OCI-LY3 (cell line): Measurements from ENCODE around the gene ARMC6.

Experiments used
- H2AFZ ChIP-seq: fragments of 200-600, 300-600 bp; shearing (Covaris generic); 2 replicates; pipeline ENCODE4 v1.6.0; 2014; ENCODE audit warnings: antibody characterized with exemption, low read depth, low read length
- H3K27ac ChIP-seq: fragments of 200-600, 300-600 bp; sonication (generic); 2 replicates; pipeline ENCODE4 v1.5.1; 2014; ENCODE audit warnings: mild to moderate bottlenecking, low read length, moderate library complexity, mixed read lengths
- H3K27me3 ChIP-seq: fragments of 200-600, 300-600 bp; sonication (generic); 2 replicates; pipeline ENCODE4 v1.6.1; 2014; ENCODE audit warnings: low read depth, low read length, mixed read lengths
- H3K36me3 ChIP-seq: fragments of 200-600, 300-600 bp; sonication (generic); replicated peaks from 2 replicates; pipeline ENCODE3; 2014; ENCODE audit warnings: low read depth, low read length, mixed read lengths
- H3K4me1 ChIP-seq: fragments of 300-600, 200-600 bp; sonication (generic); 2 replicates; pipeline ENCODE4 v1.6.1; 2014; ENCODE audit warnings: low read length, mixed read lengths
- H3K4me2 ChIP-seq: fragments of 200-600, 300-600 bp; sonication (generic); 2 replicates; pipeline ENCODE4 v1.6.1; 2014; ENCODE audit warnings: low read length, mixed read lengths
- H3K4me3 ChIP-seq: fragments of 300-600, 200-600 bp; sonication (generic); 2 replicates; pipeline ENCODE4 v1.5.1; 2014; ENCODE audit warnings: antibody characterized with exemption, mild to moderate bottlenecking, low read length, moderate library complexity
- H3K79me2 ChIP-seq: fragments of 300-600, 200-600 bp; shearing (Covaris generic); 2 replicates; pipeline ENCODE4 v1.6.1; 2014; ENCODE audit warnings: mild to moderate bottlenecking, low read length, mixed read lengths
- H3K9ac ChIP-seq: fragments of 300-600, 200-600 bp; shearing (Covaris generic); 2 replicates; pipeline ENCODE4 v1.6.0; 2014; ENCODE audit warnings: mild to moderate bottlenecking, low read length, moderate library complexity
- H3K9me3 ChIP-seq: fragments of 200-600, 300-600 bp; shearing (Covaris generic); 2 replicates; pipeline ENCODE4 v1.6.1; 2014; ENCODE audit warnings: low read length, mixed read lengths; ENCODE audit not compliant: insufficient read depth
- H4K20me1 ChIP-seq: fragments of 200-600, 300-600 bp; sonication (generic); 2 replicates; pipeline ENCODE4 v1.6.1; 2016; ENCODE audit warnings: low read length, mixed read lengths; ENCODE audit not compliant: insufficient read depth
- CTCF ChIP-seq: fragments of 200-600, 300-600 bp; sonication (generic); IDR thresholded peaks from 2 replicates; pipeline ENCODE4 v1.5.1; 2014; ENCODE audit warnings: antibody characterized with exemption, low read length, low read depth
- EZH2phosphoT487 ChIP-seq: fragments of 200-600 bp; shearing (Covaris generic); IDR thresholded peaks from 2 replicates; pipeline ENCODE4 v1.6.1; 2018; ENCODE audit warnings: antibody characterized with exemption, mixed run types, low read depth

The ARMC6 gene

GRCh38 chr19:19055701-19056100 is 22.3 kb downstream of the ARMC6 start:
- H3K4me3 ChIP-seq = no peak overlapping the region
- H3K79me2 ChIP-seq = no peaks in the 10 kb centered on the region
- no peak overlapping the region for H3K4me2 ChIP-seq
- H3K4me1 ChIP-seq = peaks cover 11% of the 10 kb centered on the region
- H2AFZ ChIP-seq = no peak overlapping the region
- H3K9ac ChIP-seq = no peak overlapping the region
- peaks cover 37% of the 10 kb centered on the region for H3K36me3 ChIP-seq
- H3K9me3 ChIP-seq = no peaks in the 10 kb centered on the region
- H3K27ac ChIP-seq = no peak overlapping the region
- H4K20me1 ChIP-seq = no peaks in the 10 kb centered on the region
- TF ChIP-seq CTCF (no peak), EZH2phosphoT487 (no peak)
- no peaks in the 10 kb centered on the region for H3K27me3 ChIP-seq

DNA sequence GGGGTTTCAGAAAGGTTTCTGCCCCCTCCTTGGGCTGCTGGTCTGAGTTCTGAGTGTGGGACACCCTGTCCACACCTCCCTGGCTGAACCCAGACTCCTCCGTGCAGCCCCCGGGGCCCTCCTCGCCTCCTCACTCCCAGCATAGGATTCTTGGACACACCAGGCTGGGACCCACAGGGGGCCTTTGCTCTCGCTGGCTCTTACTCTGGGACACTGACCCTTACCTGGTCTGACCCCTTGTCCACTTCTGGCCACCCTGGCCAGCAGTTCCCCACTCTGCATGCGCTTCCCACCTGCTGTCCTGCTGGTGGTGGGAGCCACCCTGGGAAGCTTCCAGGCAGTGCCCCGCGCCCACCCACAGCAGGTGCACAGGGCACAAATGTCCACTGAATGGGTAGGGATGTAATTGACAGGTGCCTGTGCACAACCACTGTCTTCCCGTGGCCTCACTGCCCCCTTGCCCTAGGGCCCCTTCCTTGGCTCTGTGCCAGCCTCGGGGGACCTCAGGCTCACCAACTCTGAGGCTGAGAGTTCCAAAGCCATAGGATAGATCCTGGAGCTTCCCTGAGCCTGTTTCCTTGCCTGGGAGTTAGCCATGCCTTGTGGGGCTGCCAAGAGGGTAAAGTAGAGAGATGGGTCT is 23.4 kb downstream of the ARMC6 start:
- no peaks in the 10 kb centered on the region for H3K79me2 ChIP-seq

GRCh38 chr19:19057317-19057716 is 23.9 kb downstream of the ARMC6 start:
- Histone ChIP-seq H3K36me3 (peaks cover 24% of the 10 kb centered on the region), H4K20me1 (no peaks in the 10 kb centered on the region)

More for the DNA sequence above, 23.4 kb downstream of the ARMC6 start:
- no peaks in the 10 kb centered on the region for H3K9me3 ChIP-seq
- H2AFZ ChIP-seq = no peak overlapping the region
- TF ChIP-seq EZH2phosphoT487 (no peak), CTCF (no peak)
- no peak overlapping the region for H3K4me2 ChIP-seq
- no peak overlapping the region for H3K4me3 ChIP-seq
- H3K27ac ChIP-seq = no peak overlapping the region
- no peaks in the 10 kb centered on the region for H4K20me1 ChIP-seq
- peaks cover 11% of the 10 kb centered on the region for H3K4me1 ChIP-seq
- peaks cover 30% of the 10 kb centered on the region for H3K36me3 ChIP-seq
- no peak overlapping the region for H3K9ac ChIP-seq
- H3K27me3 ChIP-seq = no peaks in the 10 kb centered on the region

DNA sequence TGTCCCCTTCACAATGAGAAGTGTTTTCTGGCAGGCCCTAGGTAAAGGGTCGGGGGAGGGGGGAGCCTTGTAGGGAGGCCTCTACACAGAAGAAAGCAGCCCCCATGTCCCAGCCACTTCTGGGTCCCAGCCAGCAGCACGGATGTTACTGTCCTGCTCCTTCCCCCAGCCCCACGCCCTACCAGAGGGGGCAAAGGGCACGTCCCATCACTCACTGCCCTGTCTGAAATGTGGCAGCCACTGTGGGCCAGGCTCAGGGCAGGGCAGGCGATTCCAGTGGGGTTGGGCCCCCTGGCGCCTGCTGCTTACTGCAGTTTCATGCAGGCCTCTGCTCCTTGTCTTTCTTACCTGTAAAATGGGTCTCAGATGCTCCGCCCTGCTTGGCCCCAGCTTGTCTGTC is 24.3 kb downstream of the ARMC6 start:
- no peak overlapping the region for H3K4me3 ChIP-seq
- no peaks in the 10 kb centered on the region for H3K79me2 ChIP-seq
- no peak overlapping the region for H3K9ac ChIP-seq
- H3K36me3 ChIP-seq = peaks cover 20% of the 10 kb centered on the region
- no peaks in the 10 kb centered on the region for H3K9me3 ChIP-seq
- H3K4me2 ChIP-seq = no peak overlapping the region
- no peak overlapping the region for H2AFZ ChIP-seq
- peaks cover 4% of the 10 kb centered on the region for H3K4me1 ChIP-seq
- no peaks in the 10 kb centered on the region for H3K27me3 ChIP-seq
- no peak overlapping the region for H3K27ac ChIP-seq
- H4K20me1 ChIP-seq = no peaks in the 10 kb centered on the region
- no peak for TF ChIP-seq CTCF
- TF ChIP-seq EZH2phosphoT487 = no peak

More at GRCh38 chr19:19057317-19057716, 23.9 kb downstream of the ARMC6 start:
- Histone ChIP-seq H3K27ac (no peak overlapping the region), H3K4me1 (peaks cover 8% of the 10 kb centered on the region), H2AFZ (no peak overlapping the region), H3K27me3 (no peaks in the 10 kb centered on the region), H3K4me3 (no peak overlapping the region), H3K4me2 (no peak overlapping the region), H3K9me3 (no peaks in the 10 kb centered on the region), H3K79me2 (no peaks in the 10 kb centered on the region), H3K9ac (no peak overlapping the region)
- no peak for TF ChIP-seq CTCF
